Activated CD4-positive, alpha-beta T cell treated with anti-CD3 and anti-CD28 coated beads, Interleukin-2, amount 50 U/mL, for 48 hours (primary cell): ENCODE measurements around the gene CFAP300.
A peak's percentile ranks its signal among the peaks of the same experiment; 100 is the strongest.

Source experiments
- DNase-seq, 2 experiments: peaks; one replicate each; pipeline ENCODE4 v3.0.0-alpha.2; 2020

Gene CFAP300

DNA sequence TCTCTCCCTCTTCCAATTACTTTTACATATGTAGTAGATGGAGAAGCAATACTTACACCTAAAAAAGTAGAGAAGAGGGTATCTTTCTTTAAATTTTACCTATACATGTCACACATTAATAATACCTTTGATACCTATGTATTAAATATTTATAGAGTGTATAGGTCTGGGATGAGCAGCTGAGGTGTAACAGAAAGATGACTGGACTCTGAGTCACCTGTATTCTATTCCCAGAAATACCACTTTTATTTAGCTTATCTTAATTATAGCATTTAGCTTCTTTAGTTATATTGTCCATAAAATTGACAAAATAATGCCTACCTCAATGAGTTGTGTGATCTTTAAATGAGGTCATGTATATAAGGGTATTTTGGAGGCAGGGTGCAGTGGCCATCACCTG lies 32.4 kb downstream of the CFAP300 start:
- no peak for DNase-seq

DNA sequence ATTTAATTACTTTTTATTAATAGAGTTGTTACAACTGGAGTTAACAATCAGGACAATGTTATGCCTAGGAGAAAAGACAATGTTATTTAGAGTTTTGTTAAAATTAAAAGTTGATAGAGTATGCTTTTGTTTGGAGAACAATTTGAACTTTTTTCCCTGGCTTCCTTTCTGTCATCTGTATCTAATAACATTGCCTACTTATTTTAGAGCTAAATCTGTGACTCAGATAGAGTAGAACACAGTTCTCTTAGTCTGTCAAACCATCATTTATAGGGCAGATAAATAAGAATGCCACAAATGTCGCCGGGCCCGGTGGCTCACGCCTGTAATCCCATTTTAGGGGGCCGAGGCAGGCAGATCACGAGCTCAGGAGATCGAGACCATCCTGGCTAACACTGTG lies 34.1 kb downstream of the CFAP300 start:
- no peak for DNase-seq

DNA sequence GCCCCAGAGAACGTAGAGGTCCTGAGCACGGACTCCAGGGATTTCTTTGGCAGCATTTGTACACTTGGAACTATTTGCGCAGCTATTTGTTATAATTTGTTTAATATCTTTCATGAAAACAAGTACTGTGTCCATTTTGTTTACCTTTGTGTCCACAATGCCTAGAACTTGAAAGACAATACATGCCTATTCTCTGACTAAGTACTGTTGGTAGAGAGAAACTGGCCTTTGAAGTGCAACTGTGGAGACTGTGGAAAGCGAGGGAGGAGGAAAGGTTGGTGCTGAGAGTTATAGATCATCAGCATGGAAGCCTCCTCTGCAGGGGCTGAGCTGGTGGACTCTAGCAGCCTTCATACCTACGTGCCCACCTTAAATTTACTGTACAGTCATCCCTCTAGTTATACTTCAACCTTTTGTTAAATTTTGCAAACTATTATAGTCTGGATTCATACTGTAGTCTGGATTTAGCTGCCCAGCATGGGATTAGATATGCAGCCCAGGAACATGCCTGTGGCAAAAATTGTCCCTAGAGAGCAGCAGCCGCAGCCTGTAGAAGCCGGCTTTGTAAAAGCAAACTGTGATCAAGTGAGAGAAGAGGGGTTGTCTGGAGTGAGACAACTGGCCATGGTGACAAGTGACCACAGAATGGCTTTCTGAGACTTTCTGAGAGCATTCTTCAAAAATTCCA lies 38.8 kb downstream of the CFAP300 start:
- DNase-seq: no peak

DNA sequence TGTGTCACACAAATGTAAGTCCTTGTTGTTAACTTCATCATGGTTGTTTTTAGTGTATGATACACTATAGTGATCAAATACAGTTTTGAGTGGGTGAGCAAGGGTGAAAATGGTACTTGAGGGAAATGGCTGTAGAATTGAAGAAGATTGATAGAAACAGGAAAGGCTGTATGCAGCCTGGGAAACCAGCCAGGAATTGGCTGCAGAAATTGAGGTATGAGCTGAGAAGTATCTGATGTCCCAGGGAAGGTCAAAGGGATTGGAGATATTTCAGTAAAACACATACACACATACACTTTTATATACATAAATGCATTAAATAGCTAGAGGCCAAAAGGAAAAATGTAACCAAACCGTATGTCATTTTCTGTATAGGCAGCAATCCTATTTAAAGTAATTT lies 49.9 kb downstream of the CFAP300 start:
- DNase-seq: no peak

DNA sequence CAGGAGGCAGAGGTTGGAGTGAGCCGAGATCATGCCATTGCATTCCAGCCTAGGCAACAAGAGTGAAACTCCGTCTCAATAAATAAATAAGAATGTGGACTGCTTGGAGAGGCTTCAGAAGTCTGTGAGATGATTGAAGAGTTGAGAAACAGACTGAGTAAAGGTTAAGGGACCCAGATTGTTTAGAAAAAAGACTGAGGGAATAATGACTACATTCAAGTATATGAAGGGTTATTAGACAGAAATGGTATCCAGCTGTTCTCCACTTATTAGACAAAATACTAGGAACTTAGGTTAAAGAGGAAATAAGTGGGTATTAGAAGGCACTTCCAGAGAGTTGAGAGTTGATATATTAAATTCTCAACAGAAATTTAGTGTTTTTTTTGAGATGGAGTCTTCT lies 52.5 kb downstream of the CFAP300 start:
- no peak for DNase-seq

DNA sequence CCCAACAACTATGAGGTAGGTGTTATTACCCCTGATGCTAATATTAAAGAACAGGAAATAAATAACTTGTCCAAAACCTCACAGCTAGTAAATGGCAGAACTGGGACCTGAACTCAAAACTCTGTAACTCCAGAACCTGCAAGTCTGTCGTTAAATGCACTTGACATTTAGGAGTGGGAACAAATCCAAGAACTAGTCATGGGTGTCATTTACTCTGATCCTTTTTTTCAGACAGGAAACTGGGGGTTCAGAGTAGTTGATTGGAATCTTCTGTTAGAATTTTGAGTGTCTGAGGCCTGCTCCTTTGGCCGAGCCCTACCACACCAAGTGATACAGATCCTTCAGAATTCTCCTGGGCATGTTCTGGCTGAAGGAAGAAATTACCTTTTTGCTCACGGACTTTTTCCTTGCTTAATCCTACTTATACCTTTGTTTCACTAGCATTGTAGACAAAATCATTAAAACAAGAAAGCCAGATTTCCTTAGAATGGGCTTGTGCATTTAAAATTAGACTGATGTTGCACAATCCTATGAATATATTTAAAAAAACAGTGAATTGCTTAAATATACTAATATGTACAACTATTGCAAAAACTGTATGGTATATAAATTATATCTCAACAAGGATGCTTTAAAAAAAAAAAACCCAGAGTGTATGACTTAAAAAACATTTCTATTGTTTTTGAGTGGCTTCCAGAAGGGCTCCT lies 61.6 kb downstream of the CFAP300 start:
- DNase-seq: no peak

DNA sequence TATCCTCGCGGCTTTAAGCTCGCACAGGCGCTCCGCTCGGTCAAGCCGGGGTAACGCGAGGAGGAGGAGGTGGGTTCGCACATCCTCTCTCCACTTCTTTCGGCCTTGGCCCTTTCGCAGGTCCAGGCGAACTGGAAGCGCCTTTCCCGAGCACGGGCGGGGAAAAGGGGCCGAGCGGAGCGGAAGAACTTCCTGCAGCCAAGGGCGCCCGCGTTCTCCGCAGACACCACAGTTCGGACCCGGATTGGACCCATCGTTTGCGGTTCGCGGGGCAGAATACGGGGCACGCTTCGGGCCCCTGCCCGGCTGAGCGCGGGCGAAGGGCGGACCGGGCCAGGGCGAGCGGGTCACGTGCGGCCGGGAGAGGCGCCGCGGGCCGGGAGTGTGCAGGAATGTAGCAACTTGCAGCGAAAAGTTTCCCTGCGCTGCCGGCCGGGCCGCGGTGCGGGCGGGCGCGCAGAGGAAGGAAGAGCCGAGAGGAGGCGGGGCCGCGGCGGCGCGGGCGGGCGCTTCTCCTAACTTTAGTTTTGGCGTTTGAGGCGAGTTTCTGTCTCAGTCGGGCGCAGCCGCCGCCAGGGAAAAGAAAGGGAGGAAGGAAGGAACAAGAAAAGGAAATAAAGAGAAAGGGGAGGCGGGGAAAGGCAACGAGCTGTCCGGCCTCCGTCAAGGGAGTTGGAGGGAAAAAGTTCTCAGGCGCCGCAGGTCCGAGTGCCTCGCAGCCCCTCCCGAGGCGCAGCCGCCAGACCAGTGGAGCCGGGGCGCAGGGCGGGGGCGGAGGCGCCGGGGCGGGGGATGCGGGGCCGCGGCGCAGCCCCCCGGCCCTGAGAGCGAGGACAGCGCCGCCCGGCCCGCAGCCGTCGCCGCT lies 62.9 kb downstream of the CFAP300 start, which contains the start of gene YAP1:
Gene YAP1 (plus strand): TSS at position 552 of the 865 bp plus-strand sequence. CDS start 402 bp downstream, outside the sequence.
- peak; percentile 73 to 78 for DNase-seq

DNA sequence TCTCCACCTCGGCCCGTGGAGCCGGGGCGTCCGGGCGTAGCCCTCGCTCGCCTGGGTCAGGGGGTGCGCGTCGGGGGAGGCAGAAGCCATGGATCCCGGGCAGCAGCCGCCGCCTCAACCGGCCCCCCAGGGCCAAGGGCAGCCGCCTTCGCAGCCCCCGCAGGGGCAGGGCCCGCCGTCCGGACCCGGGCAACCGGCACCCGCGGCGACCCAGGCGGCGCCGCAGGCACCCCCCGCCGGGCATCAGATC lies 63.4 kb downstream of the CFAP300 start:
- DNase-seq: peak; percentile 10

DNA sequence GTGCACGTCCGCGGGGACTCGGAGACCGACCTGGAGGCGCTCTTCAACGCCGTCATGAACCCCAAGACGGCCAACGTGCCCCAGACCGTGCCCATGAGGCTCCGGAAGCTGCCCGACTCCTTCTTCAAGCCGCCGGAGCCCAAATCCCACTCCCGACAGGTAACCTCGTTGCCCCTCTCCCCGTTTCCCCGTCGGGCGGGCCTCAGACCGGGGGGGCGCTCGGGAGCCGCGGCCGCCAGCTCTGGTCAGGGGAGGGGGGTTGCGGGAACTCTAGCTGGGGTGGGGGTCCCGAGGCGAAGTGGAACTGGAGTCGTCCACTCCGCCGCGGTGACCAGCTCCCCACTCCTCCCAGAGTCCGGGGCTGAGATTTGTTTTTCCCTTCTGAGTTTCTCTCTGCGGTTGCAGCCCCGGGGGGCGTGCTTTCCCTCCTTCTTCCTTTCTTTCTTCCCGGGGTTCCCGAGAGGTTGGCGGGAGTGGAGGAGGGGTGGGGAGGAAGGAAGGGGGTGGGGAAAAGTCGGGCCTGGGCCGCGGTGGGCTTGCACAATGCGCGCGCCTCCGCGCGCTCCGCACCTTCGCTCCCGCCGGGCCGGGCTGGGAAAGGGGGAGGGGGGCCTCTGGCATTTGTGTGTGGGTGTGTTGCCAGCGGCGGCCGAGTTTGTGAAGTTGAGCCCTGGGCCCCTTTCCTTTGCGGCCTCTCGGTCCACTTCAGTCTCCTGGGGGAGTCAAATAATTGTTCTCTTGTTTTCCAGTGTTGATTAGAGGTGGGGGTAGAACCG lies 64.0 kb downstream of the CFAP300 start:
- DNase-seq: no peak

DNA sequence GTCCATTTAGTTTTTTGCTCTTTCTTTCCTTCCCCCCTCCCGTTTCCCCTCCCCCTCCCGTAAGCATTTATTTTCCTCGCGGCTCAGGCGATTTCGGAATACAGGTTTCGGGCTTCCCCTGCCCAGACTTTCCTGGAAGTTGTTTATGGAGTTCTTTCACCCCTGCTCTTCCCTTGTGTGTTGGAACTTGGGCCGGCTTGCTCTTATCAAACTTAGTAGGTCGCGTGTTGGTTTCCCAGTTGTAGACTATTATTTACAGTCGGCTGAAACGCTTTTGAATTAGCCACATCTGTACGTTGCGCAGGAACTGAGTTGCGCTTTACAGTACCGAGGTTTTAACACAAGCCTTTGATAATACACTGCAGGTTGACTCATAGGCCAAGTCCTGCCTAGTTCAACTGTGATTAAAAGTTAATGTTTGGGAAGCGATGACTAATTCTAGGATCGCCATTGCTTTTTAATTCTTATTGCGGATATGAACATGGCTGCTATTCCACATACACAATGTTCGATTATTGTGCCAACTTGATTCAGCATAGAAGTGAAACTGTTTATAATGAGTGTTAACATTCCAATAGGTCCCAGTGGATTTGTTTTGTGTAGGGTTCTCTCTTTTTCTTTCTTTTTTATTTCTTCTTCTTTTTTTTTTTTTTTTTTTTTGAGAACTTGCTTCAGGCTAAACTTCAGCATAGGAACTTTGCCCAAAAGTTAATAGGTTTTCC lies 64.7 kb downstream of the CFAP300 start:
- DNase-seq: peak; percentile 3 to 6

DNA sequence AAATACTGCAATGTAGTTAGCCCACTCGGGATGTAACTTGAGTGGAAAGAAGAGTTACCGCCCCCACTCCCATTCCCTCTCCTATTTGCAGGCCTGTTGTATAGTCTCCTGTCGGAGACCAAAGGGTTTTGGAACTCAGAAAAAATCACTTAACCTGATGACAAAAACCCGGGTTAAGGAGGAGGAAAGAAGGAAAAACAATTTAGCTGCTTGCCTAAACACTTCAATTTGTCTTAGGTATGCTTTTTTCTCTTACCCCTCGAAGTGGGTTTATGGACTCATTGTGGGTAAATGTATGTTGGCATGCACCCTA lies 65.2 kb downstream of the CFAP300 start:
- DNase-seq: no peak

DNA sequence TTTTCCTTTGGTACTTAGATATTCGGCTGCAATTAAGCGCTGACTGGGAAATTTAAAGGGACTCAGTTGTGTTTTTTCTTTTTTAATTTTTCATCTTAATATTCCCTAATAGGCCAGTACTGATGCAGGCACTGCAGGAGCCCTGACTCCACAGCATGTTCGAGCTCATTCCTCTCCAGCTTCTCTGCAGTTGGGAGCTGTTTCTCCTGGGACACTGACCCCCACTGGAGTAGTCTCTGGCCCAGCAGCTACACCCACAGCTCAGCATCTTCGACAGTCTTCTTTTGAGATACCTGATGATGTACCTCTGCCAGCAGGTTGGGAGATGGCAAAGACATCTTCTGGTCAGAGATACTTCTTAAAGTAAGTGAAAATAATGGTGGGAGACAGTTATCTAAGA lies 66.8 kb downstream of the CFAP300 start:
- no peak for DNase-seq

DNA sequence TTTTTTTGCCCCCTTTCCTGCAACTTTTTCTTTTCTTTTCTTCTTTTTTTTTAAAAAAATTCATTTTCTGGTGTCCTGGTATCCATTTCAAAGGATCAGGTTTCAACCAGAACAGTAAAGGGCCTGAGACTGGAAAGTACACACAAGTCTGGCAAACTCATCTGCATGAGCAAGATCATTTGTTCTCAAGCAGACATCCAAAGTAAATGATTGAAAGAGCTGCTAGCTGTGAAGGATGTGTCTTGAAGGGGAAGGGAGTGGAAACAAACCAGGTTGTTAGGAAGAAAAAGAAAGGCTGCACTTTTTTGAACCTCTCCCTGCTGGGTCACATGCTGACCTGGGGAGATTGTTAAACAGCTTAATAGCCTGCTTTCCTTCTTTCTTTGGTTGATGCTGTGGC lies 68.3 kb downstream of the CFAP300 start:
- no peak for DNase-seq

DNA sequence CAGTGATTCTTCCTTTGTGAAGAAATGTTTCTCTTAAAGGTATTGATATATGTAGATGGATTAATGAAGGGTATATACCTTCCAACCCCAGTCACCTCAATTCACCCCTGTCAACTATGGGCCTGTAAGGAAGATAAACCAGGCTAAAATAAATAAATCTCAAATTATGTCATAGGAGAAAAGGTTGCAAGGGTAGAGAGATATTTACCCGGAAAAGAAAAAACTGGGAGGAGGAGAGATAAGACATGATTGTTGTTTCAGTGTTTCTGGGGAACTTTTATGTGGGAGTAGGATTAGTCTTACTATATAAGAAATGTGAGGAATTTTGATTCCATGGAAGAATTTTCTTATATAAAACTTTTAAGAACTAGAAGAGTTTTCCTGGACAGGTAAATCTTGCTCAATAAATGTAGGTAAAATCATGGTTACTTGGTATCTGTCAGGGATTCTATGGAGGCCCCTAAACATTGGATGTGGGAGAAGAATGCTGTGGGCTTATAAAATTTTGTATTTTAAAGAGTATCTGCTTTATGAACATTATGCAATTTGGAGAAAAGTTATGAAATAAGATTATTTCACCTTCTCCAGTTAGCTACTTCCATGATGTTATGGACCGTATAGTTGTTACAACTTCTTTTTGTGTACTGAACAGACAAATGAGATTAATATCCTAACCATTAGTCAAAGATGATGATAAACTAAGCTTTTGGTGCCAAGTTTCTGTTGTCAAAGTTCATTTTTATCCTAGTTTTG lies 69.4 kb downstream of the CFAP300 start:
- no peak for DNase-seq

DNA sequence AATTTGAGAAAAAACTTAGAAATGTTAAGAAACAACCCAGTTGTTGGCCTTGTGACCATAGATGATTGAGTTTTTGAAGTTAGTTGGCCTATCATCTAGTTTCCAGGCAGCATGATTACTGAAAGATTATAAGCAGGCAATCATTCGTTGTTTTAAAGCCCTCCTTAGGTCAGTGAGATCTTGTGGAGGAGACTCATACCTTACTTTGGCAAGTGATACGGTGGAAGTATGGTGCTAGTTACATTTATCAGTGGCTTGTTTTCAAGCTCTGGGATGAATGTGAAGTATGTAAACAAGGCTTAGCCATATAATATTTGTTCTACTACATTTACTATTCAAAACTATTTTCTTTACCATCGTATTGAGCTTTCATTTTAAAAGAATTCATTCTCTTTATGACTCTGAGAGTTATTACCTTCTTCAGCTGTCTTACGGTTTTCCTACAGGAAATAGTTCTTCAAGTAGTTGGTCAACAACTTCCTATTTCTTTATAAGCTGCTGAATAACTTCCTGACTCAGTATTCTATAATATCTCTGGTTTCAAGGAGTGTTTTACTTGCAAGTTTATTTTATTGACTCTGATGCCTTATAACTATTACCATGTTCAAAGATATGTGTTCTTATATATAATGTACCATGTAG lies 70.4 kb downstream of the CFAP300 start:
- no peak for DNase-seq

DNA sequence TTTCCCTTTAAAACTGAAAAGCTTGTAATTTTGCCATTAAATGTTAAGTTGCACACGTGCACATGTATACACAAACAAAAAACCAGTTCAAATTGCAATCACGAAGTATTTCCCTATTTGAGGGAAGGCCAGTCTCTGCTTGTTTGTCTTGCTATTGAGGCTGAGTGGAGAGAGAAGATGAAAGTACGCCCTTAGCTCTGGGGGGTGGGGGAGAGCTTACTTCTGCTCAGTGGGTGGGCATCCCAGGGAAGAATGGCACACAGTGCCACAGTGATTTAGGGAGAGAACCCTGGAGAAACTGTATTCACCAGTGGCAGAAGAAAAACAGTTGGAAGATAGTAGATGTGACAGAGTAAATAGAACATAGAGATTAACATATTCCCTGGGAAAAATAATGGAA lies 71.7 kb downstream of the CFAP300 start:
- no peak for DNase-seq

DNA sequence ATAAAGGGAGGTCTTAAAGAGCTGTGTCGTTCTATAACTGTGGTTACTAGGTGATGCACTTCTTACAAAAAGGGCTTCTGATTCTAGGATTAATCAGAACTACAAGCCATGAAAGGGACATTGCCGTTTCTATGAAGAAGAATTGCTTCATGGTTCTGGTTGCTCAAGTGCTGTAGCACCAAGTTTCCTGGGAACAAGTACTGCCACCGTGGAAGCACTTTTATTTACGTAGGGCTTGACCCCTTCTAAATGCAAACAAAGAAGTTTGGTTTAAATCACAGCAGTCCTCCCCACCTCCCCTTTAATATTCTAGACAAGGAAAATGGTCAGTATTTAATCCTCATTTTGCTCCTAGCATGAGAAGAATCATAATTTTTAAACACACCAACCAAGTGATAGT lies 72.8 kb downstream of the CFAP300 start:
- DNase-seq: no peak

DNA sequence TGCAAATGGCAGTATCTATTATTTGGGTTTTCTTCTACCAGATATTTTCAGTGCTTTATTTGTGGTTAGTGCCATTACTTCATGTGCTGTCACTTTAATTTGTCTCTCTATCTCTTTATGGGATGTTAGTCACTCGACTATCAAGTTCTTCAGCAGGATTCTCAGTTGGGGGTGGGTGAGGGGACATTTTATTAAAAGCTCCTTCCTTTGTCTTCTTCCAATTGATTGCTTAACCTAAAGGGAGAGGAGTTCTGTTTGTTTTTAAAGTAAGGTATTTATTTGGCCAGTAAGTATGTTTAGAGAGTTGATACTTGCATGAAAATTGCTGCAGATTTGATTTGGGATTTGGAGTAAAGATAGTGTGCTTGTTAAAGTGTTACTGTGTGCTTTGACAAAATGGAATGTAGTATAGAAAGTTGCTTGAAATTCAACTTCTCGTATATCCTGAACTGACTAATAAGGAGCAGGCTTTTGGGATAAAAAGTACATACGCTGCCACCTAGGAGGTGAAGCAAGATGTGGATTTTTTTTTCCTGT lies 73.3 kb downstream of the CFAP300 start:
- DNase-seq: no peak

DNA sequence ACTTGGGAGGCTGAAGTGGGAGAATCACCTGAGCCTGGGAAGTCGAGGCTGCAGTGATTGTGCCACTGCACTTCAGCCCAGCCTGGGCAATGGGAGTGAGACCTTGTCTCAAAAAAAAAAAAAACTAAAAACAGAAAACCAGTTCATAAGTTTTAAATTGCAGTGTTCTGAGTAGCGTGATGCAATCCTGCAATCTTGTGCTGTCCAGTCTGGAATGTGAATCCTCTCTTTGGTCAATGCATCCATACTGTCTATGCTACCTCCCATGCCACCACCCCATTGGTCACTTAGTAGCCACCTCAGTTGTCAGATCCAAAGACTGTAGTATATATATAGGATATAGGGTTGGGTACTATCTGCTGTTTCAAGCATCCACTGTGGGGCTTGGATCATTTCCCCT lies 74.1 kb downstream of the CFAP300 start:
- DNase-seq: no peak
